HG03575 (cell line): ENCODE results near the gene ECHDC3.

Experiments used
- ATAC-seq: cut with Tn5 transposase; IDR thresholded peaks from one replicate; pipeline ENCODE4 v1.9.1; 2021; ENCODE audit not compliant: unreplicated experiment, insufficient number of reproducible peaks, low FRiP score; ENCODE audit errors: extremely low read depth

ECHDC3 gene

GRCh38 chr10:11765141-11765540, 23.0 kb downstream of the ECHDC3 start:
- ATAC-seq: no peak

- ATAC-seq: no peak
Measured at GRCh38 chr10:11772575-11773288, 30.6 kb downstream of the ECHDC3 start.

- no peak for ATAC-seq
Measured at GRCh38 chr10:11773761-11774441, 31.7 kb downstream of the ECHDC3 start.

- no peak for ATAC-seq
Measured at GRCh38 chr10:11775412-11775811, 33.2 kb downstream of the ECHDC3 start.

GRCh38 chr10:11776080-11776479, 33.9 kb downstream of the ECHDC3 start:
- ATAC-seq: no peak

GRCh38 chr10:11781114-11781513, 38.9 kb downstream of the ECHDC3 start:
- ATAC-seq: no peak

- ATAC-seq: no peak
Measured at GRCh38 chr10:11782793-11783557, 40.8 kb downstream of the ECHDC3 start.

- ATAC-seq: no peak
Measured at GRCh38 chr10:11783558-11783865, 41.3 kb downstream of the ECHDC3 start.

- no peak for ATAC-seq
Measured at GRCh38 chr10:11787374-11787773, 45.2 kb downstream of the ECHDC3 start.

- ATAC-seq: no peak
Measured at GRCh38 chr10:11787846-11788245, 45.7 kb downstream of the ECHDC3 start.

- no peak for ATAC-seq
Measured at GRCh38 chr10:11789306-11789705, 47.1 kb downstream of the ECHDC3 start.

GRCh38 chr10:11789956-11790355, 47.8 kb downstream of the ECHDC3 start:
- ATAC-seq: no peak

GRCh38 chr10:11793762-11794479, 51.7 kb downstream of the ECHDC3 start:
- no peak for ATAC-seq

GRCh38 chr10:11794566-11794965, 52.4 kb downstream of the ECHDC3 start:
- no peak for ATAC-seq

GRCh38 chr10:11795101-11795920, 53.1 kb downstream of the ECHDC3 start:
- no peak for ATAC-seq

- ATAC-seq: no peak
Measured at GRCh38 chr10:11796474-11796873, 54.3 kb downstream of the ECHDC3 start.

GRCh38 chr10:11797281-11797680, 55.1 kb downstream of the ECHDC3 start:
- ATAC-seq: no peak

GRCh38 chr10:11797847-11798633, 55.9 kb downstream of the ECHDC3 start:
- ATAC-seq: no peak
